A549 (cell line): ENCODE measurements around the gene IGFL3. TPM values are rescaled to one million over a fixed set of nuclear protein-coding genes. Genes with fewer than 3 reads are reported as not detected.
"Not testable (repeated sequence)": the region's sequence is repeated elsewhere in the genome, so short reads cannot be mapped to it uniquely, and the experiment has no call there.

ENCODE experiments used
- ATAC-seq, 2 experiments: fragments of 200-7000 bp in 1 of 2; fragments of >200 bp in 1 of 2; cut with Nextera tagmentation in 1 of 2; cut with Tn5 transposase in 1 of 2; 3 replicates each; pipeline versions ENCODE4 v1.8.0 to v1.9.1; 2018 to 2020; ENCODE audit warnings: mild to moderate bottlenecking in 1 of 2, moderate library complexity in 1 of 2
- CTCF ChIA-PET: fragments of 300-600 bp; sonication (Branson Sonifier 250); formaldehyde crosslinking; extraction: SDS; loops from one replicate; lab custom pipeline; 2021; ENCODE audit warnings: antibody characterized with exemption, inconsistent platforms; lab: Yijun Ruan, JAX
- POLR2A ChIA-PET: fragments of 350-600 bp; formaldehyde crosslinking; extraction: SDS; loops from one replicate; lab custom pipeline; 2021; ENCODE audit warnings: antibody characterized with exemption, inconsistent platforms; lab: Yijun Ruan, JAX
- DNase-seq, 2 experiments: peaks; one replicate each; pipeline versions ENCODE4 v3.0.0 to v3.0.0-alpha.2; 2011 to 2016; ENCODE audit warnings: low read depth in 1 of 2, low spot score in 1 of 2
- FAIRE-seq: peaks from 2 replicates; lab custom pipeline; 2011; peaks lifted over from hg19 to GRCh38; lab: Jason Lieb, UNC
- H3K27ac ChIP-seq, 2 experiments: fragments of >200 bp; sonication (Bioruptor Twin); formaldehyde crosslinking; 3 replicates each; pipeline ENCODE4 v1.5.1; 2016 to 2017
- H3K4me1 ChIP-seq: fragments of >200 bp; sonication (Bioruptor Twin); formaldehyde crosslinking; 3 replicates; pipeline ENCODE4 v1.6.1; 2016
- H3K4me2 ChIP-seq: fragments of >200 bp; sonication (Bioruptor Twin); formaldehyde crosslinking; 3 replicates; pipeline ENCODE4 v1.6.1; 2016
- H3K4me3 ChIP-seq: fragments of >200 bp; sonication (Bioruptor Twin); formaldehyde crosslinking; 3 replicates; pipeline ENCODE4 v1.5.1; 2016
- H3K9me3 ChIP-seq: fragments of >200 bp; sonication (Bioruptor Twin); formaldehyde crosslinking; 3 replicates; pipeline ENCODE4 v1.6.1; 2016
- CHD2 ChIP-seq: fragments of 150-350 bp; IDR thresholded peaks from 2 replicates; pipeline ENCODE4 v1.6.1; 2014; ENCODE audit warnings: low read length; ENCODE audit not compliant: partially characterized antibody
- FOSB ChIP-seq: fragments of 250-450 bp; sonication (Bioruptor Pico); IDR thresholded peaks from 2 replicates; pipeline ENCODE4 v1.5.0; 2020; ENCODE audit warnings: mild to moderate bottlenecking, moderate library complexity
- HDAC2 ChIP-seq: fragments of 200-600 bp; sonication (generic); IDR thresholded peaks from 2 replicates; pipeline ENCODE4 v1.6.1; 2016
- HOXA7 ChIP-seq: fragments of 250-450 bp; sonication (Bioruptor Pico); IDR thresholded peaks from 2 replicates; pipeline ENCODE4 v1.5.0; 2020; ENCODE audit warnings: mild to moderate bottlenecking, moderate library complexity
- JUN ChIP-seq, 2 experiments: fragments of >200 bp; sonication (Bioruptor Twin); formaldehyde crosslinking; IDR thresholded peaks; 2 replicates in 1 of 2; 3 replicates in 1 of 2; pipeline ENCODE4 v1.6.1; 2016 to 2017
- JUNB ChIP-seq: fragments of >200 bp; sonication (Bioruptor Twin); formaldehyde crosslinking; IDR thresholded peaks from 2 replicates; pipeline ENCODE4 v1.6.1; 2016
- KDM1A ChIP-seq: fragments of 200-600 bp; sonication (generic); IDR thresholded peaks from 2 replicates; pipeline ENCODE4 v1.6.1; 2016; ENCODE audit warnings: low read depth, mild to moderate bottlenecking
- NR3C1 ChIP-seq: fragments of >200 bp; sonication (Bioruptor Twin); formaldehyde crosslinking; IDR thresholded peaks from 3 replicates; pipeline ENCODE4 v1.6.1; 2017
- PHF8 ChIP-seq: fragments of 200-600 bp; sonication (generic); IDR thresholded peaks from 2 replicates; pipeline ENCODE4 v1.6.1; 2016; ENCODE audit warnings: low read depth, mild to moderate bottlenecking, antibody characterized with exemption, moderate library complexity, borderline replicate concordance
- POLR2A ChIP-seq: IDR thresholded peaks from 2 replicates; pipeline ENCODE4 v1.6.1; 2012; ENCODE audit warnings: mild to moderate bottlenecking, low read length
- RAD21 ChIP-seq, 2 experiments: fragments of >200 bp in 1 of 2; sonication (Bioruptor Twin) in 1 of 2; formaldehyde crosslinking in 1 of 2; IDR thresholded peaks in 1 of 2; conservative IDR thresholded peaks in 1 of 2; 2 replicates in 1 of 2; 3 replicates in 1 of 2; pipeline ENCODE4 v1.6.1; 2012 to 2018; ENCODE audit warnings: inconsistent platforms in 1 of 2
- RARB ChIP-seq: fragments of 250-450 bp; sonication (Bioruptor Pico); IDR thresholded peaks from 2 replicates; pipeline ENCODE4 v1.8.0; 2021; ENCODE audit warnings: mild to moderate bottlenecking, moderate library complexity
- RCOR1 ChIP-seq: fragments of 150-350 bp; IDR thresholded peaks from 2 replicates; pipeline ENCODE4 v1.6.1; 2014; ENCODE audit warnings: antibody characterized with exemption, low read length, low read depth
- SMC3 ChIP-seq: fragments of >200 bp; sonication (Bioruptor Twin); formaldehyde crosslinking; IDR thresholded peaks from 3 replicates; pipeline ENCODE4 v1.6.1; 2018; ENCODE audit warnings: inconsistent platforms
- TFCP2L1 ChIP-seq: fragments of 250-450 bp; sonication (Bioruptor Pico); IDR thresholded peaks from 2 replicates; pipeline ENCODE4 v1.5.0; 2021; ENCODE audit warnings: mild to moderate bottlenecking
- ZFP36 ChIP-seq: fragments of 450-650 bp; IDR thresholded peaks from 2 replicates; pipeline ENCODE4 v1.6.1; 2014; ENCODE audit warnings: borderline replicate concordance; ENCODE audit not compliant: partially characterized antibody
- WGBS: methylation state at CpG from one replicate; pipeline ENCODE4 v1.1.6; 2017; ENCODE audit errors: missing lambda C conversion rate; 5-methylcytosine and 5-hydroxymethylcytosine counted together
- polyA plus RNA-seq, 4 experiments: library from polyadenylated mRNA; depleted of rRNA in 3 of 4; stranded (reverse); fragments of >200 nt; fragmentation: RNase III in 1 of 4; extraction: RNeasy Plus Mini Kit Qiagen cat#74134 plus additional on column Dnase treatment in 1 of 4; gene quantifications; 2 replicates in 3 of 4; 3 replicates in 1 of 4; pipeline ENCODE4 v1.2.3, GENCODE V29; 2011 to 2017
- TF ChIP-seq, protein P1 (sequence below): fragments of 250-450 bp; sonication (Bioruptor Pico); IDR thresholded peaks from 2 replicates; pipeline ENCODE4 v1.5.0; 2020; ENCODE audit warnings: low read depth, mild to moderate bottlenecking, moderate library complexity
- TF ChIP-seq, protein P2 (sequence below): fragments of >200 bp; sonication (Bioruptor Twin); formaldehyde crosslinking; IDR thresholded peaks from 3 replicates; pipeline ENCODE4 v1.6.1; 2016
- TF ChIP-seq, protein P3 (sequence below): fragments of >200 bp; sonication (Bioruptor Twin); formaldehyde crosslinking; IDR thresholded peaks from 3 replicates; pipeline ENCODE4 v1.5.1; 2016

Gene IGFL3
- polyA plus RNA-seq, 2 of the 4 experiments (the other 2 are of a cell fraction) = 1.1 TPM; not detected in 1

DNA sequence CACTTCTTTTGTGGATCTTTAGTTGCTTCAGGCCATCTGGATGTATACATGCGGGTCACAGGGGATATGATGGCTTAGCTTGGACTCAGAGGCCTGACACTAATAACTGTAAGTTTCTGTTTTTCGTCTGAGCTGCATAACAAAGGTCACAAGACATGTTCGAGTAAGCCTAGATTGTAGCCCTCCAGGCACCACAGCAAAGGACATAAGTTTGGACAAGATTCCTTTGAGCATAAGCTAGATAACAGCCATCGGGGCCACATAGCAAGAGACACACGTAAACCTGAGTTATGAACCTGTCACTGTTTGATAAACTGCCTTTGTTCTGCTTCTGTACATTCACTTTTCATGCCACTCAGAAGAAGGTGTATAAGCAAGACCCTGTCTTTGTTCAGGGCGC lies 14.6 kb downstream of the IGFL3 start:
- POLR2A ChIA-PET = no interaction called here
- WGBS = 42% methylated on average over 6 of the region's 6 CpGs
- DNase-seq = no peak
- no peak overlapping the region for H3K27ac ChIP-seq
- TF ChIP-seq ZFP36 (no peak), RCOR1 (no peak)
- FAIRE-seq = no peak
- H3K9me3 ChIP-seq = no peaks in the 10 kb centered on the region
- no peak overlapping the region for H3K4me3 ChIP-seq
- H3K4me2 ChIP-seq = no peak overlapping the region
- peaks cover 7% of the 10 kb centered on the region for H3K4me1 ChIP-seq
- ATAC-seq = no peak
- CTCF ChIA-PET = interaction anchor here (0.8 kb wide), 1 partner anchor 79 kb away, joined by 3 read pairs; no protein-coding TSS in a partner anchor

DNA sequence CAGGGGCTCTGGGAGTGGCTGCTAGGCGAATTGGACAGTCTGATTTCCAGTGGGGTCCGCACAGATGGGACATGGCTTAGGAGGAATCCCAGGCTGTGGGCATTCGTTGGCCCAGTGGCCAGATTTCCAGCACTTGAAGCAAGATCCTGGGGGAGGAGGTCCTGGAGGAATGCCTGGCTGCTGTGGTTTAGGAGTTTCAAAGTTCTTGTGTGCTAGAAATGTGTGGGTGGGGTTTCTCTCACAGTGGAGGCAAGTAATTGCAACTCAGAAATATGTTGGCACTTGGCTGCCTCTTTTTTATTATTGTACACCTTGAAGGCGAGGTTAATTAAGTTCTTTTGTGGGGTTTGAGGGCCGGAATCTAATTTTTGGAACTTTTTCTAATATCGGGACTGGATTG lies 17.1 kb downstream of the IGFL3 start:
- Histone ChIP-seq H3K4me1 (peaks cover 5% of the 10 kb centered on the region; the same call in 1 of the 3 replicates), H3K4me3 (no peak overlapping the region), H3K4me2 (no peak overlapping the region), H3K27ac (no peak overlapping the region), H3K9me3 (no peaks in the 10 kb centered on the region)
- DNase-seq (no peak), FAIRE-seq (no peak), ATAC-seq (no peak)
- ChIA-PET CTCF (no interaction called here), POLR2A (no interaction called here)
- TF ChIP-seq SMC3 (no peak), KDM1A (no peak), NR3C1 (no peak), HDAC2 (no peak), POLR2A (no peak), JUNB (no peak), PHF8 (no peak), HOXA7 (CRISPR knock-in tag) (no peak), TFCP2L1 (CRISPR knock-in tag) (no peak), JUN (IDR thresholded peaks at IDR 0.05) (no peak), FOSB (CRISPR knock-in tag) (no peak), RARB (CRISPR knock-in tag) (no peak), CHD2 (no peak), RAD21 (conservative IDR thresholded peaks at IDR 0.05 in 1 of 2, IDR thresholded peaks at IDR 0.05 in 1 of 2) (no peak)
- TF ChIP-seq, protein P1, sequence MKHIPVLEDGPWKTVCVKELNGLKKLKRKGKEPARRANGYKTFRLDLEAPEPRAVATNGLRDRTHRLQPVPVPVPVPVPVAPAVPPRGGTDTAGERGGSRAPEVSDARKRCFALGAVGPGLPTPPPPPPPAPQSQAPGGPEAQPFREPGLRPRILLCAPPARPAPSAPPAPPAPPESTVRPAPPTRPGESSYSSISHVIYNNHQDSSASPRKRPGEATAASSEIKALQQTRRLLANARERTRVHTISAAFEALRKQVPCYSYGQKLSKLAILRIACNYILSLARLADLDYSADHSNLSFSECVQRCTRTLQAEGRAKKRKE = no peak
- TF ChIP-seq, protein P2, sequence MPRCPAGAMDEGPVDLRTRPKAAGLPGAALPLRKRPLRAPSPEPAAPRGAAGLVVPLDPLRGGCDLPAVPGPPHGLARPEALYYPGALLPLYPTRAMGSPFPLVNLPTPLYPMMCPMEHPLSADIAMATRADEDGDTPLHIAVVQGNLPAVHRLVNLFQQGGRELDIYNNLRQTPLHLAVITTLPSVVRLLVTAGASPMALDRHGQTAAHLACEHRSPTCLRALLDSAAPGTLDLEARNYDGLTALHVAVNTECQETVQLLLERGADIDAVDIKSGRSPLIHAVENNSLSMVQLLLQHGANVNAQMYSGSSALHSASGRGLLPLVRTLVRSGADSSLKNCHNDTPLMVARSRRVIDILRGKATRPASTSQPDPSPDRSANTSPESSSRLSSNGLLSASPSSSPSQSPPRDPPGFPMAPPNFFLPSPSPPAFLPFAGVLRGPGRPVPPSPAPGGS = no peak
- TF ChIP-seq, protein P3, sequence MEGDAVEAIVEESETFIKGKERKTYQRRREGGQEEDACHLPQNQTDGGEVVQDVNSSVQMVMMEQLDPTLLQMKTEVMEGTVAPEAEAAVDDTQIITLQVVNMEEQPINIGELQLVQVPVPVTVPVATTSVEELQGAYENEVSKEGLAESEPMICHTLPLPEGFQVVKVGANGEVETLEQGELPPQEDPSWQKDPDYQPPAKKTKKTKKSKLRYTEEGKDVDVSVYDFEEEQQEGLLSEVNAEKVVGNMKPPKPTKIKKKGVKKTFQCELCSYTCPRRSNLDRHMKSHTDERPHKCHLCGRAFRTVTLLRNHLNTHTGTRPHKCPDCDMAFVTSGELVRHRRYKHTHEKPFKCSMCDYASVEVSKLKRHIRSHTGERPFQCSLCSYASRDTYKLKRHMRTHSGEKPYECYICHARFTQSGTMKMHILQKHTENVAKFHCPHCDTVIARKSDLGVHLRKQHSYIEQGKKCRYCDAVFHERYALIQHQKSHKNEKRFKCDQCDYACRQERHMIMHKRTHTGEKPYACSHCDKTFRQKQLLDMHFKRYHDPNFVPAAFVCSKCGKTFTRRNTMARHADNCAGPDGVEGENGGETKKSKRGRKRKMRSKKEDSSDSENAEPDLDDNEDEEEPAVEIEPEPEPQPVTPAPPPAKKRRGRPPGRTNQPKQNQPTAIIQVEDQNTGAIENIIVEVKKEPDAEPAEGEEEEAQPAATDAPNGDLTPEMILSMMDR = no peak
- 40% methylated on average over 6 of the region's 6 CpGs for WGBS

DNA sequence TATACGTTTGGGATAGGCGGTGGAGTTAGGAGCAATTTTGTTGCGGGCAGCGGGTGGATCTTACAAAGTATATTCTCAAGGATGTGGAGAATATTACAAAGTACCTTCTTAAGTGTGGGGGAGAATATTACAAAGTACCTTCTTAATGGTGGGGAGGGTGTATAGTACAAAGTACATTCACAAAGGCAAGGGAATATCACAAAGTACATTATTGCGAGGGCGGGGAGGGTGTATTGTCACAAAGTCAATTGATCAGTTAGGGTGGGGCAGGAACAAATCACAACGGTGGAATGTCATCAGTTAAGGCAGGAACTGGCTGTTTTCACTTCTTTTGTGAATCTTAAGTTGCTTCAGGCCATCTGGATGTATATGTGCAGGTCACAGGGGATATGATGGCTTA lies 22.2 kb downstream of the IGFL3 start:
- CTCF ChIA-PET = interaction anchor here (0.9 to 7.8 kb wide), 8 partner anchors 10 to 241 kb away, joined by 3 to 55 read pairs (median 4); partner anchors contain the start of gene IGFL3
- POLR2A ChIA-PET, ATAC-seq, DNase-seq, H3K27ac ChIP-seq, H3K4me2 ChIP-seq, H3K4me3 ChIP-seq, H3K4me1 ChIP-seq, FAIRE-seq: not testable (repeated sequence)
- 69% methylated on average over 7 of the region's 7 CpGs for WGBS
- H3K9me3 ChIP-seq = peaks cover 12% of the 10 kb centered on the region
